Measurements from ENCODE around the gene CTDP1. TPM values are rescaled to one million over a fixed set of nuclear protein-coding genes. Genes with fewer than 3 reads are reported as not detected.

The CTDP1 gene
- total and polyA plus RNA-seq, 4 donors: 18.8 to 30.5 (median 21.7) TPM

DNA sequence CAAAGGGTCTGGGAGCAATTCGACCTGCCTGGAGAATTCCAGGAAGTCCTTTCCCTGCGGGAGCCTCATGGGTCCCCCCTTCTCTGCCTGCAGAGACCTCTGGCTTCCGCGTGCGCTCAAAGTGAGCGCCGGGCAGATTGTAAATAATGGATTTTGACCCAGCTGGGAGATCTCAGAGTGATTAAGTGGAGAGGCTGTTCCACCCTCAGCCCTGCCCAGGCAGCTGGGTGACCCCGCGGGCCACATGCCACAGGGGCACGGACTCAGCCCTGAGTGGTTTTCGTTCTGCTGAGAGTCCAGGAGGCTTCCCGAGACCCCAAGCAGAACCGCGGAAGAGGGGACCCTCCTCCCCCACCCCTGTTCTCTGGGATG is 119.4 kb downstream of the CTDP1 start:
- no peaks in the 10 kb centered on the region for H3K36me3 ChIP-seq (ENCODE audit: control insufficient read depth in 4 of 4, insufficient read depth in 4 of 4, low read length in 4 of 4)
- ATAC-seq (ENCODE audit: insufficient read depth, low FRiP score) (no peak), DNase-seq (no peak)
- H3K27me3 ChIP-seq (ENCODE audit: control insufficient read depth in 3 of 3, insufficient read depth in 3 of 3, low read length in 2 of 3): peaks cover 15 to 48% (median 46%) of the 10 kb centered on the region in 3 donors
- H3K9me3 ChIP-seq (ENCODE audit: control insufficient read depth in 4 of 4, insufficient read depth in 3 of 4, low read length in 3 of 4): peaks cover 0 to 8% (median 0%) of the 10 kb centered on the region in 4 donors
- H3K4me3 ChIP-seq: no peak overlapping the region
- H3K27ac ChIP-seq (ENCODE audit: low read depth in 1 of 2, low read length in 1 of 2): no peak overlapping the region
- peaks cover 0 to 14% (median 4%) of the 10 kb centered on the region in 5 donors for H3K4me1 ChIP-seq (ENCODE audit: control insufficient read depth in 5 of 5, insufficient read depth in 5 of 5, low read length in 5 of 5)
- no peak for TF ChIP-seq CTCF (IDR thresholded peaks at IDR 0.05; ENCODE audit: control extremely low read depth, extremely low read depth)
- H3K9ac ChIP-seq (ENCODE audit: insufficient read depth in 1 of 2, low read length in 2 of 2): no peak overlapping the region
- WGBS, 2 donors: 0 to 2% methylated on average over 14 of the region's 14 CpGs

GRCh38 chr18:79799619-79800370 is 120.2 kb downstream of the CTDP1 start:
- Histone ChIP-seq H3K36me3 (ENCODE audit: control insufficient read depth in 4 of 4, insufficient read depth in 4 of 4, low read length in 4 of 4) (no peaks in the 10 kb centered on the region), H3K27ac (ENCODE audit: low read depth in 1 of 2, low read length in 1 of 2) (no peak overlapping the region), H3K9ac (ENCODE audit: insufficient read depth in 1 of 2, low read length in 2 of 2) (no peak overlapping the region), H3K27me3 (ENCODE audit: control insufficient read depth in 3 of 3, insufficient read depth in 3 of 3, low read length in 2 of 3) (peaks cover 15 to 44% (median 39%) of the 10 kb centered on the region in 3 donors), H3K9me3 (ENCODE audit: control insufficient read depth in 4 of 4, insufficient read depth in 3 of 4, low read length in 3 of 4) (peaks cover 0 to 8% (median 0%) of the 10 kb centered on the region in 4 donors), H3K4me3 (no peak overlapping the region), H3K4me1 (ENCODE audit: control insufficient read depth in 5 of 5, insufficient read depth in 5 of 5, low read length in 5 of 5) (peaks cover 0 to 14% (median 4%) of the 10 kb centered on the region in 5 donors)
- WGBS, 2 donors: 67% methylated on average over 30 of the region's 30 CpGs
- ATAC-seq (ENCODE audit: insufficient read depth, low FRiP score) (no peak), DNase-seq (no peak)
- TF ChIP-seq CTCF (IDR thresholded peaks at IDR 0.05; ENCODE audit: control extremely low read depth, extremely low read depth): no peak

DNA sequence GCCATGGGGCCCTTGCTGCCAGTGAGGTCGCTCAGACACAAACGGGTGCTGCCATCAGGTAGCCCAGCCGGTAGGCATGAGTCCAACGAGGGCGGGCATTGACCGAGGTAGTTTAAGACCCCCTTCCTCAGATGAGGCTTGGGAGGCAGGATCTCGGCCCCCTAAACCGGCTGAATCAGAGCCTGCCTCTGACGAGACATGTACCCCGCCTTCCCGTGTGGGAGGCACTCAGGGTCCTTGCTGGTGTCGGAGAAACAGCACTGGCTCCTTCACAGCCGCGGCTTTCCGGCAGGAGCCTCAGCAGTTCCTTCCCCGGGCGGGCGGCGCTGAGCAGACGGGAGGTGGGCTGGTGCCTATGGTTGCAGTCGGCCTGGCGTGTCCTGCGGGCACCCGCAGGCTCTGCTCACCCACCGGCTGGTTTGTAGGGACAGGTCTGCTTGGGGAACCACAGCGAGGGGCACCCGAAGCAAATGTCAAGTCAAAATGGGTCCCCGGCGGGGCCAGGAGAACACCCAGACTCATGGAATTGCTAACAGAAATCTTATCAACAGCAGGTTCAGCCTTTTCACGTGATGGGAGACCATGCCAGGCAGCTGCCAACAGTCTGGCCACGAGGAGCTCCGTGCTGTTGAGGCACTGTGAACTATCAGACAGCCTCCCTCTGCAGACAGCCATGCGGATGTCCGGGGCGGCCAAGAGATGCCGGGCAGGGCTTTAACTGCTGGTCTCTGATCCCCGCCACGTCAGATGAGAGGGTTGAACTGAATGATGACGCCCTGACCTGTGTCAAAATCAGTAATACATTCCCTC is 121.0 kb downstream of the CTDP1 start:
- DNase-seq: no peak
- Histone ChIP-seq H3K27me3 (ENCODE audit: control insufficient read depth in 3 of 3, insufficient read depth in 3 of 3, low read length in 2 of 3) (peaks cover 15 to 41% (median 38%) of the 10 kb centered on the region in 3 donors), H3K36me3 (ENCODE audit: control insufficient read depth in 4 of 4, insufficient read depth in 4 of 4, low read length in 4 of 4) (no peaks in the 10 kb centered on the region), H3K4me1 (ENCODE audit: control insufficient read depth in 5 of 5, insufficient read depth in 5 of 5, low read length in 5 of 5) (peaks cover 0 to 14% (median 4%) of the 10 kb centered on the region in 5 donors), H3K27ac (ENCODE audit: low read depth in 1 of 2, low read length in 1 of 2) (no peak overlapping the region), H3K9me3 (ENCODE audit: control insufficient read depth in 4 of 4, insufficient read depth in 3 of 4, low read length in 3 of 4) (peaks cover 0 to 6% (median 0%) of the 10 kb centered on the region in 4 donors), H3K9ac (ENCODE audit: insufficient read depth in 1 of 2, low read length in 2 of 2) (no peak overlapping the region), H3K4me3 (no peak overlapping the region)
- TF ChIP-seq CTCF (IDR thresholded peaks at IDR 0.05; ENCODE audit: control extremely low read depth, extremely low read depth): no peak
- WGBS, 2 donors: 91 to 95% methylated on average over 39 of the region's 39 CpGs
- no peak for ATAC-seq (ENCODE audit: insufficient read depth, low FRiP score)

Measured in lung (tissue), 12 donors.